HG03460 (cell line): ENCODE results near the gene SETDB2.
A peak's percentile ranks its signal among the peaks of the same experiment; 100 is the strongest.

ENCODE experiments used
- ATAC-seq: cut with Tn5 transposase; IDR thresholded peaks from one replicate; pipeline ENCODE4 v1.9.1; 2021; ENCODE audit not compliant: unreplicated experiment

The SETDB2 gene

DNA sequence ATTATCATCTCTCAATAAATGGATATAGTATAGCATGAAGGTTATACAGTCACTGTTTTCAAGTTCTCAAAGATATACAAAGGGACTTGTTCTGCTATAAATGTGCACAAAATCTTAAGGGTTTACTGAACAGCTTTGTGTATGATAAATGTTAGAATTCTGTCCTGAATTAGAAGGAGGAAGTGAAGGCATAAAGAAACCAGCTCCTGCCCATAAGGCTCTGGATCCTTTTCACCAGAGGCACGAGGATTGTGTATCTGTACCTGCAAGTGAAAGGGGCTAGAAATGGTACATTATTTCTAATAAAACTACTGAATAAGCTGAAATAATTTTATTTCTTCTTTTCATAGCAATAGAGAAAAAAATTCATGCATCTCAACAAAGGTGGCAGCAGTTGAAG is 84.1 kb downstream of the SETDB2 start:
- no peak for ATAC-seq

DNA sequence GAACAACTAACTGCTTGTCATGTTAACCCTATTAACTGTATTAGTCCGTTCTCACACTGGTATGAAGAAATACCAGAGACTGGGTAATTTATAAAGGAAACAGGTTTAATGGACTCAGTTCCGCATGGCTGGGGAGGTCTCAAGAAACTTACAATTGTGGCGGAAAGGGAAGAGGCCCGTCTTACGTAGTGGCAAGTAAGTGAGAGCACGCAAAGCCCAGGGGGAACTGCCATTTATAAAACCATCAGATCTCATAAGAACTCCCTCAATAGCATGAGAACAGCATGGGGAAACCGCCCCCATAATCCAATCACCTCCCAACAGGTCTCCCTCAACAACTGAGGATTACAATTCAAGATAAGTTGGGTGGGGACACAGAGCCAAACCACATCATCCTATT is 86.4 kb downstream of the SETDB2 start:
- ATAC-seq = no peak

DNA sequence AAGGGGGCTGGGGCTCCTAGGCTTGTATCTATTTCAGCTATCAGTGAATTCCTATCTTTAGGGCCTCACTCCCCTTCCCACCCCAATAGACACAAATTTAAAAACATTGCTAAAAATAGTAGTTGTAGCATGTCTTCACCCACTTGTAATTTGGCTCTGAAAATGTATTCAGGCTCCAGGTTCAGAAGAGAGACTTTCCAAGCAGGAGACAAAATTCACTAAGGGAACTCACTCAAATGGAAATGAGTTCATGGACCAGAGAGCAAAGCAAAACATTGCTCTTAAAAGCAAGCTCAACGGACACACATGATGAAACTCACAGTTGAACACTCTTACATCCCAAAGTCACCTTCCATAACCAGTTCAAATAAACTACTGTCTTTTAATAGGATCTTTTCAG is 88.5 kb downstream of the SETDB2 start:
- no peak for ATAC-seq

DNA sequence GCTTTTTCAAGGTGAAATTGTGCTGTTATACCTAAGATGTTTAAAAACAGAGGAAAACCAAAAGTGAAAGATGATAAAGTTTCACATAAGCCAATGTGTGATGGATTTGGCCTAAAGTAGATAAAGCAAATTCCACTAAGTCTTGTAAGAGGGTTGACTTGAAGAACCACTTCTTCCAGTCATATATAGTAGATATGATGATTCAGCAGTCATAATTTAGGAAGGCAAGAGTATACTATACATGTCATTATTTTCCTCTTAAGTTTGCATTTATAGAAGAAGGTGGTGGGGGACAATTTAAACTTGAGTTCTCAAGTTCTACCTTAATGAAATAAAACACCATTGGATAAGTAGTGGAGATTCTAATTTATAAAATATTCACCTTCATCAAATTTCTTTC is 88.9 kb downstream of the SETDB2 start:
- ATAC-seq = no peak

DNA sequence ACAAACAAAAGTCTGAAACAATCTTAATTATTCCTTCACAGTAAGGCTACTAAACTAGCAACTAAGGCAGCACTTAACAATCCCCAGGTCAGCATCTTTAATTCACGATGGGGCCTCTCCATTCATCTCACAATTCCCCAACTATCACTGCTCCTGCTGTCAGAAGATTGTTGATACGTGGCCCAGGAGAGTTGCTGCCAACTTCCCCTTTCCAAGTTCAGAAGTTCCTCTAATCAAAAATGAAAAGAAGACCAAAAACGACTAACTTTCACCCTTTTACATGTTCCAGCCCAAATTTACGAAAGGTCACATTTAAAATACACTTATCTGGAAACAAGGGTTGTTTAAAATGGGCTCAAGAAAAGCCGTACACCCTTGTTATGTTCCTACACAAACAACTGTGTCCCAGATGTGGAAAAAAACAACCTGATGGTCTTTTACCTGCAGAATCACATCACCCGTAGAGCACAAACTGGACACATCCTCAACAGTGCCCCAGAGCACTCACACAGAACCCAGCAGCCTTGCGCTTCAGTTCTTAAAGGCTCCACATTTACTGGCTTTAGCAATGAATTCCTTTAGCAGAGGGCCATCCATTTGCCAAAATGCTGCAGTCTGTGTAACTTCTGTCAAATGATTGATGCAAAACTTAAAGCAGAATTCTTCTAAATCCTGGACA is 89.7 kb downstream of the SETDB2 start:
- ATAC-seq = no peak

DNA sequence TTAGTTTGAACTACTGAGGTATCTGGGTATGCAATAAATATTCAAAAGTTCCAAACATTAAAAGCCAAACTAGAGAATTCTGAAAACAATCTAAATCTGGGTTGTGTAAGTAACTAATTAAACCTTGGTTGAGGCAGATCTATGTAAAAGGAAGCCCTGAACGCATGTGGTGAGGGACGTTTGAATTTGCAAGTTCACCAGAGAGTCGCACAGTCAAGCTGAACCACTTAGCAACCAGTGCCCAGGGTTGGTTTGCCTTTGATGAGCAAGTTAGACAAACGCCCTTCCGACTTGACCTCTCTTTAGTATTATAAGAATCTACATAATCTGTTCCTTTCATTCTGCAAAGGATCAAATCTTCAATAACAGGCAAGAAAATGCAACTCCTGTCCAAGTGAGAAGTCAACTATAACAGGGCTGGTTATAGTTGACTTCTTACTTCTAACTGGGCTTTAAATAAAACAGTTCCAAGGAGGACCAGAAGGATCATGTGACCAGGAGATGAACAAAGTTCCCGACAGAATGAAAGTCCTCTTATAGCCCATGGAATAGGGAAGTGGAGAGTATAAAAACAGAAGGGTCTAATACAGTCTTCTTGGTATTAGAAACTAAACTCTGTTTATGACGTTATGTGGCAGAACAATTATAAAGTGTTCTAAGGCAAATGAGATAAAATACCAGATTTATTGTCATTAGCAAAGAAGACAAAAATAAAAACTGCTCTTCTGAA is 92.2 kb downstream of the SETDB2 start:
- peak; percentile 64 for ATAC-seq

DNA sequence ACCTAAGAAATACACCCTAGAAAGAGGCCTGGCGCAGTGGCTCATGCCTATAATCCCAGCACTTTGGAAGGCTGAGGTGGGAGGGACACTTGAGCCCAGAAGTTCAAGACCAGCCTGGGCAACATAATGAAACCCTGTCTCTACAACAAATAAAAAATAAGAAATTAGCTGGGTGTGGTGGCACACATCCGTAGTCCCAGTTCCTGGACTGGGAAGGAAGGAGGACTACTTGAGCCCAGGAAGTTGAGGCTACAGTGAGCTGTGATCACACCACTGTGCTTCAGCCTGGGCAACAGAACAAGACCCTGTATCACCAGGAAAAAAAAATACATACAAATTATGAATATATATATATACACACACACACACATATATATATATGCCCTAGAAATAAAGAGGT is 94.3 kb downstream of the SETDB2 start:
- ATAC-seq = no peak

DNA sequence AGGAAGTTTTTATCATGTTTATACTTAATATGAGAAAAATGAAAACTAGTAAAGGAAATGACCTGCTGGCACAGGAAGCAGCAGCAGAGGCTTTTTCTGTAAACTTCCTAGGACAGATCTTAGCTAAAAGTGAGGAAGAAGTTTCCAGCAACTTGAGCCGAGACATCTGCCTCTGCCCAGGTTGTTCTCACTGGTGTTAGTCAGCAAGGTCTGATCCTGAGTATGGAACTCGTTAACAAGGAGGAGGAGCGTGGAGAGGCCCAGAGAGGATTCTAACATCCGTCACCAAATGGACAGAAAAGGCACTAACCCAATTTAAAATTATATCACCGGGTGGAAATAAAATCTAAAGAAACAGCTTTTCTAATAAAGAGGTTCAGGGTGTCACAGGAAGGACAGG is 95.2 kb downstream of the SETDB2 start:
- ATAC-seq = no peak

DNA sequence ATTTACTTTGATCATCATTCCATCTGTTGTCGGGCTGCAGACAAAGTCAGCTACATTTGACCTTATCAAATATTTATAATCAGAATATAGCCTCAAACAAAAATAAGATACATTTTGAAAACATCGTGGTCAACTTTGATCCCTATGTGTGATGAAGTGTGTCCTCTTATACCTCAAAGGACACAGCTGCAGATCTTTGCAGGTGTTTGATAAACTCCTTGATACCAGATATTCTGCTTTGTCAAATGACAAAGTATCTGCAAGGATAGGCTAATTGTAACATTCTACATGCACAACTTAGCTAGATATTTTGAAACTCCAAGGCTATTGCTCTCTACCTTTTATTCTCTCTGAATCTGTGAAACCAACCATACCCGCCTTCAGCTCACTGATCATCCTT is 95.7 kb downstream of the SETDB2 start:
- ATAC-seq = no peak

DNA sequence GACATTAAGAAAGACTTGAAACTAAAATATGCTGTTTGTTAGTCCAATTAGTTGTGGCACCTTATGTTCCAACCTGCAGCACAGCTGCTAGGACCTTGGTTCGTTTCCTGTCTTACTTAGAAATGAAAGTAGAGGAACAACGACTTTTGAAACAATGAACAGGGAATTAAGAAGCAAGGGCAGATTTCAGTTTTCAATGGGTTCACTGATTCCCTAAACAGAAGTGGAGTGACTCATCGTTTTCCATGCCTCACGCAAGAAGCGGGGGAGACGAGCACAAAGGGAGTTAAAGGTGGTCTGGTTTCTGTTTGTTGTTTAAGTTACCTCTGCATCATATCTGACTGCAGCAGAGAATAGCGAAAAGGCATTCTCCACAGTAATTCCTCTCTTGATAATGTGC is 96.5 kb downstream of the SETDB2 start:
- ATAC-seq = no peak

DNA sequence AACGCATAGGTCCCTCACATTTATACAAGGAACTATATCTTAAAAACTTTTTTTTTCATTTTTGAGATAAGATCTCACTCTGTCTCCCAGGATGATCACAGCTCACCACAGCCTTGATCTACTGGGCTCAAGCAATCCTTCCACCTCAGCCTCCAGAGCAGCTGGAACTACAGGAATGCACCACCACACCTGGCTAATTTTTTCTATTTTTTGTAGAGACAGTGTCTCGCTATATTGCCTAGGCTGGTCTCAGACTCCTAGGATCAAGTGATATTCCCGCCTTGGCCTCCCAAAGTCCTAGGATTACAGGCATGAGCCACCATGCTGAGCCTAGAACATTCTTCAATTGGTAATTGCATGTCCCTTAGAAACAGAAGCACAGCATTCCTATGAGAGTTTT is 99.6 kb downstream of the SETDB2 start:
- no peak for ATAC-seq
